ENCODE results near the gene BRMS1L.

The BRMS1L gene

GRCh38 chr14:35875296-35875695 lies 49.2 kb downstream of the BRMS1L start:
- DNase-seq: no peak

DNA sequence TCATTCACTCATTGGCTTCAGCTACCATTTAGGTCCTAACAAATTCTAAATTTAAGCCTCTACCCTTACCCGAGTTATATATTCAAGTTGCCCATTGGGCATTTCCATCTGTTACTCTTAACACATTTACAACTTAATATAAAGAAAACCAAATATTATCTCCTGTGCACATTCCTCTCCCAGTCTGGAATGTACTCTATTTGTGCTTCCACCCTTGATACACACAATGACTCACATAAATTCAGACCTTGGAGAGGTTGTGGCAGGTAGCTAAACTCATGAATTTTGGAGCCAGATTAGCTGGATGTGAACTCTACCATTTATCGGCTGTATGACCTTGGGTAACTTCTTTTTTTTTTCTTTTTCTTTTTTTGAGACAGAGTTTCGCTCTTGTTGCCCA lies 51.1 kb downstream of the BRMS1L start:
- no peak for DNase-seq

GRCh38 chr14:35878272-35879150 lies 52.4 kb downstream of the BRMS1L start:
- DNase-seq: no peak

DNA sequence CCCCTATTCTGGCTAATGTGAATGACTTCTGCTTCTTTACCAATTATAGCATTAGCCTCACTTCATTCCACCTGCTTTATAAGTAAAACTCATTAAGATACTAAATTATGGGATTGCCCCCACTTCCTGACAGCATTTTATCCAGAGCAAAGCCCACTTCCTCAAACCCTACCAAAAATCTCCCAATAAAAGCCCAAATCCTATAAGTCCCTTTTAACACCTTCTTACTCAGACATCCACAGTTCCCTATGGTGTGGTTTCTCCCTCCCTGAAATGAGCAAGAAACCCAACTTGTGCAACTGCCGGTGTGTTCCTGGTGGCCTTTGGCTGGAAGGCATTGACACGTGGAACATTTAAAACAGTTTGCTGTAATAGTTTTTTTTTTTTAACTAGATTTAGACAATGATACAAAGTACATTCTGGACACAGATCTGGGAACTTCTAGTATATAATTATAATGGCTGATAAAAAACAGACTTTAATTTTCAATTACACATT lies 53.1 kb downstream of the BRMS1L start:
- peak; percentile 9 for DNase-seq

GRCh38 chr14:35879654-35880249 lies 53.6 kb downstream of the BRMS1L start:
- peak; percentile 23 for DNase-seq

- no peak for DNase-seq
These were observed 55.1 kb downstream of the BRMS1L start for GRCh38 chr14:35881280-35881679.

- DNase-seq: peak; percentile 60
These were observed 57.6 kb downstream of the BRMS1L start for GRCh38 chr14:35883677-35884293.

DNA sequence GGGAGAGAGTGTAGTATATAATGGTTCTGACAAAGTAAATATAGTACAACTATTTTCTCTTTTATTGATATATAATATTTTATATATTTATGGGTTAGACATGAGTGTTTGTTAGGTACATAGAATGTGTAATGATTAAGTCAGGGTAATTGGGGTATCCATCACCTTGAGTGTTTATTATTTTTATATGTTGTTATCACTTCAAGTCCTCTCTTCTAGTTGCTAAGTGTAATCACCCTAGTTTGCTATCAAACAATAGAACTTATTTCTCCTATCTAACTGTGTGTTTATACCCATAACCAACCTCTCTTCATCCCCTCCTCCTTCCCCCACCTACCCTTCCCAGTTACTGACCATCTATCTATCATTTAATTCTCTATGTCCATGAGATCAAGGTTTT lies 64.2 kb downstream of the BRMS1L start:
- no peak for DNase-seq

DNA sequence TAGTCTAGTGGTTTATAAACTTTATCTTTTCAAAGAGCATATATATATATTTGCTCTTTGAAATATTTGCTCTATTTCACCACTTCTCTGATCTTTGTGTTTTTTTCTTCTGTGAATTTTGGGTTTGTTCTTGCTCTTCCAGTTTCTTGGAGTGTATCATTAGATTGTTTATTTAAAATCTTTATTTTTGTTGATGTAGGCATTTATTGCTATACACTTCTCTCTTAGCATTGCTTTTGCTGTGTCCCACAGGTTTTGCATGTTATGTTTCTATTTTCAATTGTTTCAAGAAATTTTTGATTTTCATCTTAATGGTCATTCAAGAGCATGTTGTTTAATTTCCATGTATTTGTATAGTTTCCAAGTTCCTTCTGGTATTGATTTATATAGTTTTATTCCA lies 69.1 kb downstream of the BRMS1L start:
- DNase-seq: no peak

DNA sequence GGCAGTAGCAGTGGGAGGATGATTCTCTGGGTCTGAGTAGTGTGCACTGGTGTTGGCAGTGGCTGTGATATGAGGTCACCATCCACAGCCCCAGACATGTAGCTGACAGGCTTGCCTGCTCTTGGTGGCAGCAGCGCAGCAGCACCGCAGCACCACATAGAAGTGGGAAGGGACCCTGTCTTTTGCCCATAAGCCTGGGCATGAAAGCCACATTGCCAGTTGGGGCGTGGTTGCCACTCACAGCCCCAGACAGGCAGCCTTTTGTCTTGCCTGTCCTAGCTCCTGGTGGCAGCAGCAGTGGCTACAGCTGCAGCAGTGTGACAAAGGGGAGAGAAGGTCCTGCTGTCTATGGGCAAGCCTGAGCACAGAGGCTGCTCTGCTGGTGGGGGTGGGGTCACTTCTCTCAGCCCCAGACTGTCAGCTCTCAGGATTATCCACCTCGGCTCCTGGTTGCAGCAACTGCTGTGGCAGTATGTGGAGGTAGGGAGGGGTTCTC lies 71.5 kb downstream of the BRMS1L start:
- peak; percentile 92 for DNase-seq

DNA sequence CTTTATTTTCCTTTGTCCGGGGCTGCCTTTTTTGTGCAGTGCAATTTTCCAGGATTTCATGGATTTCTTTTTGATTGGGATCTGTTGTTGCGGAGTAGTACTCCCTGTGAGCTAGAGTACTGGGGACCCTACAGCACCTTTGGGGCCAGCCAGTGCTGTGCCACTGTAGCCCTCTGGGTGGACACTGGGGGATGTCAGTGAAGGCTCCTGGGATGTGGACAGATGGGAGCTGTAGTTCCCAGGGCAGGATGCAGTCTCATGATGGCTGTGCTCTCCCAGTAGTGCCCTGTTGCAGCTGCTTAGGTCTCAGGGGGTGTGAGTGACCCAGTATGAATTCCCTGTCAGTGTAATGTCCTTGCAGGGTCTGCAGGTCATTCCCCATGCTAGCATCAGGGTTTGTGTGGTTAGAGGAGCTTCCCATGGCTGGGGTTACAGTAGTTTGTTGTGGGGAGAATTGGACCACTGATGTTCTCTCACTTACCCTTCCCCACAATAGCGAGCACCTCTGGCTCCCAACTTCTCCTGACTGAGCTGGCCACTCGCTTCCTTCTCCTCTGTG lies 72.2 kb downstream of the BRMS1L start:
- DNase-seq: peak; percentile 67

DNA sequence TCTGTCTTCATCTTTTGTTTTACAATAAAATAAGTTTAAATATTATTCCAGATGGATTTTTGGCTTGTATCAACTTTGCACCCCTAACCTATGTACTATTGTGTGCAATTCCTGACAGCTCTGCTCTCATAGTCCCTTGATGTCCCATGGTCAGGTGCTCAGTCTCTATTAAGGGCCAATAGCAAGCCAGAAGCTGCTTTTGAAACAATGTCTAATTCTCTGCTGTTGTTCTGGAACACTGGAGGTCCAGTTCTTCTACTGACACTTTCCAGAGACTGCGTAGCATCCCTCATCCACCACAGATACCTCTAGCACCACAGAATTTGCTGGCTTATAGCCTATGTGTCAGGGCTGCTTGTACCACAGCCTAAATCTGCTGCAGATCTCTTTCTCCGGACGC lies 74.6 kb downstream of the BRMS1L start:
- DNase-seq: no peak

- DNase-seq: no peak
These were observed 83.5 kb downstream of the BRMS1L start for GRCh38 chr14:35909665-35910064.

DNA sequence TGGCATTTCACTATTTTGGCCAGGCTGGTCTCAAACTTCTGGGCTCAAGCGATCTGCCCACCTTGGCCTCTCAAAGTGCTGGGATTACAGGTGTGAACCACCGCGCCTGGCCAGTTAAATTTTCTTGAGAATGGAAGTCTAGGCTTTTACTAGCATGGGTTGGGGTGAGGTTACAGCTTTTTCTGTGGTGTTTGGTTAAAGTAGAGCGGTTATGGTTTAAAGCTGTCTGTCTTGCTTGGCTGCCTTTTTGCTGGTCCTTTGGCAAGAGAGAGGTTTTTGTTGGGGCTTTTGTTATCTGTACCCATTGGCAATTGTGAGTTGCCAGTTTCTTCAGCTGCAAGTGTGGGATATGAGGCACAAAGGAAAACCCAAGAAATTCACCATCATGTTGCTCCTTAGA lies 84.1 kb downstream of the BRMS1L start:
- no peak for DNase-seq

DNA sequence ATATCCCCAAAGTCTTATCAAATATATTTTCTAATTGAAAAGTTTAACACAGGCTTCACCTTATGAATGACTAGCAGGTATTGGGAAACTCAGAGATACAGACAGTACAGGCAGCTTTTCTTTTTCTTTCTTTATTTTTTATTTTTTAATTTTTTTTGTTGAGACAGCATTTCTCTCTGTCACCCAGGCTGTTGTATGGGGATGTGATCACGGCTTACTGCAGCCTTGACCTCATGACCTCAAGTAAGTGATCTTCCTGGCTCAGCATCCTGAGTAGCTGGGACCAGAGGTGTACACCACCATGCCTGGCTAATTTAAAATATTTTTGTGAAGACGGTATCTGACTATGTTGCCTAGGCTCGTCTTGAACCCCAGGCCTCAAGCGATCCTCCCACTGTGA lies 85.0 kb downstream of the BRMS1L start:
- DNase-seq: no peak

- no peak for DNase-seq
These were observed 89.0 kb downstream of the BRMS1L start for GRCh38 chr14:35915185-35915584.

GRCh38 chr14:35915775-35916174 lies 89.6 kb downstream of the BRMS1L start:
- no peak for DNase-seq
